ENCODE results near the gene SMCR8.

The SMCR8 gene

GRCh38 chr17:18324140-18325050, 9.3 kb downstream of the SMCR8 start:
- H3K36me3 ChIP-seq: peaks cover 34 to 100% (median 84%) of the 10 kb centered on the region in 3 donors
- H3K9me3 ChIP-seq: no peaks in the 10 kb centered on the region
- peaks cover 0 to 14% (median 8%) of the 10 kb centered on the region in 4 donors for H3K4me1 ChIP-seq
- intact Hi-C loops (cut with DNase I; ENCODE audit: low total_unique reads): no loop called here
- TF ChIP-seq CTCF (IDR thresholded peaks at IDR 0.05): no peak
- H3K27ac ChIP-seq: no peak overlapping the region
- H3K4me3 ChIP-seq: no peak overlapping the region
- no peaks in the 10 kb centered on the region for H3K27me3 ChIP-seq
- DNase-seq: peak in 1 of 2 donors; percentile 47

GRCh38 chr17:18326039-18326438, 10.9 kb downstream of the SMCR8 start:
- Histone ChIP-seq H3K4me1 (no peaks in the 10 kb centered on the region), H3K9me3 (no peaks in the 10 kb centered on the region), H3K36me3 (peaks cover 28 to 100% (median 70%) of the 10 kb centered on the region in 3 donors), H3K4me3 (no peak overlapping the region), H3K27me3 (no peaks in the 10 kb centered on the region), H3K27ac (no peak overlapping the region)
- intact Hi-C loops (cut with DNase I; ENCODE audit: low total_unique reads): no loop called here
- TF ChIP-seq CTCF (IDR thresholded peaks at IDR 0.05): no peak
- no peak for DNase-seq

- Histone ChIP-seq H3K36me3 (peaks cover 28 to 100% (median 70%) of the 10 kb centered on the region in 3 donors), H3K27me3 (no peaks in the 10 kb centered on the region), H3K27ac (no peak overlapping the region), H3K4me3 (no peak overlapping the region), H3K4me1 (no peaks in the 10 kb centered on the region), H3K9me3 (no peaks in the 10 kb centered on the region)
- no peak for DNase-seq
- TF ChIP-seq CTCF (IDR thresholded peaks at IDR 0.05): no peak
- intact Hi-C loops (cut with DNase I; ENCODE audit: low total_unique reads): no loop called here
Measured at GRCh38 chr17:18326572-18326971, 11.5 kb downstream of the SMCR8 start.

- intact Hi-C loops (cut with DNase I; ENCODE audit: low total_unique reads): no loop called here
- Histone ChIP-seq H3K9me3 (no peaks in the 10 kb centered on the region), H3K36me3 (peaks cover 28 to 100% (median 68%) of the 10 kb centered on the region in 3 donors), H3K27ac (no peak overlapping the region), H3K27me3 (no peaks in the 10 kb centered on the region), H3K4me1 (no peaks in the 10 kb centered on the region), H3K4me3 (no peak overlapping the region)
- no peak for DNase-seq
- TF ChIP-seq CTCF (IDR thresholded peaks at IDR 0.05): no peak
Measured at GRCh38 chr17:18327093-18327492, 12.0 kb downstream of the SMCR8 start.

- H3K36me3 ChIP-seq: peaks cover 25 to 100% (median 68%) of the 10 kb centered on the region in 3 donors
Measured at GRCh38 chr17:18327556-18327955, 12.5 kb downstream of the SMCR8 start.

More at GRCh38 chr17:18327556-18327955, 12.5 kb downstream of the SMCR8 start:
- H3K4me3 ChIP-seq: no peak overlapping the region
- no peaks in the 10 kb centered on the region for H3K4me1 ChIP-seq
- no peaks in the 10 kb centered on the region for H3K9me3 ChIP-seq
- intact Hi-C loops (cut with DNase I; ENCODE audit: low total_unique reads): no loop called here
- TF ChIP-seq CTCF (IDR thresholded peaks at IDR 0.05): no peak
- H3K27me3 ChIP-seq: no peaks in the 10 kb centered on the region
- DNase-seq: no peak
- no peak overlapping the region for H3K27ac ChIP-seq
